HCT116 (cell line): ENCODE data around the gene RAB34. TPM values are rescaled to one million over a fixed set of nuclear protein-coding genes. Genes with fewer than 3 reads are reported as not detected.

Experiments used
- ATAC-seq: fragments of 200-7000 bp; cut with Tn5 transposase; 2 replicates; pipeline ENCODE4 v1.9.1; 2020; ENCODE audit warnings: mild to moderate bottlenecking, moderate library complexity
- BruUV-seq: library from RNA; stranded (reverse); fragments of 400-500 nt; replicated peaks from 2 replicates; lab custom pipeline; 2021; lab: Mats Ljungman, UMichigan
- CTCF ChIA-PET: fragments of 300-600 bp; sonication (Branson Sonifier 250); formaldehyde crosslinking; loops from one replicate; lab custom pipeline; 2021; ENCODE audit warnings: antibody characterized with exemption; lab: Charles Lee
- POLR2A ChIA-PET: fragments of 300-600, 350-600 bp; sonication (Branson Sonifier 250); formaldehyde crosslinking; loops from one replicate; lab custom pipeline; 2021; ENCODE audit warnings: antibody characterized with exemption; lab: Charles Lee
- RAD21 ChIA-PET, 2 experiments: fragments of 300-600 bp; sonication (Branson Sonifier 250); formaldehyde crosslinking; loops; one replicate each; lab custom pipeline; 2023; ENCODE audit warnings: low total read pairs in 2 of 2; ENCODE audit not compliant: uncharacterized antibody in 2 of 2, unreplicated experiment in 2 of 2, low non-redundant PET in 1 of 2; lab: Charles Lee
- DNase-seq: peaks from one replicate; pipeline ENCODE4 v3.0.0-alpha.2; 2010; ENCODE audit warnings: low read depth, low spot score
- H2AFZ ChIP-seq: fragments of 200-600 bp; shearing (Covaris generic), sonication (generic); 2 replicates; pipeline ENCODE4 v1.6.1; 2017; ENCODE audit warnings: low read depth, mixed run types, mixed read lengths, antibody characterized with exemption, low read length; ENCODE audit not compliant: poor library complexity, severe bottlenecking
- H3K27ac ChIP-seq: 2 replicates; pipeline ENCODE4 v1.5.1; 2012; ENCODE audit warnings: low read depth, low read length
- H3K27me3 ChIP-seq: fragments of 200-600 bp; sonication (generic); 2 replicates; pipeline ENCODE4 v1.6.1; 2016; ENCODE audit warnings: mixed run types, low read length, mixed read lengths; ENCODE audit not compliant: insufficient read depth
- H3K36me3 ChIP-seq, 2 experiments: fragments of 200-500 bp in 1 of 2; fragments of 200-600 bp in 1 of 2; sonication (Bioruptor generic) in 1 of 2; sonication (generic) in 1 of 2; 2 replicates each; pipeline versions ENCODE4 v1.5.1 to v1.6.1; 2014 to 2016; ENCODE audit warnings: low read length in 2 of 2, inconsistent platforms in 1 of 2, mixed read lengths in 1 of 2, mixed run types in 1 of 2; ENCODE audit not compliant: insufficient read depth in 2 of 2, control insufficient read depth in 1 of 2
- H3K4me1 ChIP-seq, 2 experiments: fragments of 200-600 bp in 1 of 2; sonication (generic) in 1 of 2; 2 replicates each; pipeline versions ENCODE4 v1.5.1 to v1.6.1; 2012 to 2017; ENCODE audit warnings: low read length in 2 of 2, inconsistent platforms in 1 of 2, mild to moderate bottlenecking in 1 of 2, mixed read lengths in 1 of 2, mixed run types in 1 of 2, moderate library complexity in 1 of 2; ENCODE audit not compliant: insufficient read depth in 2 of 2, control insufficient read depth in 1 of 2
- H3K4me2 ChIP-seq: fragments of 200-600 bp; sonication (generic); 2 replicates; pipeline ENCODE4 v1.6.1; 2017; ENCODE audit warnings: mixed run types, low read length, mixed read lengths
- H3K4me3 ChIP-seq, 2 experiments: fragments of 200-600 bp in 1 of 2; sonication (generic) in 1 of 2; replicated peaks in 1 of 2; 2 replicates each; pipeline ENCODE4 v1.5.1; 2011 to 2016; ENCODE audit warnings: low read length in 2 of 2, control low read depth in 1 of 2, low read depth in 1 of 2, mild to moderate bottlenecking in 1 of 2, mixed read lengths in 1 of 2, mixed run types in 1 of 2
- H3K79me2 ChIP-seq: fragments of 200-600 bp; sonication (generic); 2 replicates; pipeline ENCODE4 v1.6.1; 2017; ENCODE audit warnings: mild to moderate bottlenecking, mixed run types, low read length, moderate library complexity, mixed read lengths; ENCODE audit not compliant: insufficient read depth
- H3K9ac ChIP-seq: fragments of 200-600 bp; sonication (generic); 2 replicates; pipeline ENCODE4 v1.6.1; 2016; ENCODE audit warnings: low read length, mixed read lengths
- H3K9me2 ChIP-seq: fragments of 200-600 bp; sonication (generic), shearing (Covaris generic); 2 replicates; pipeline ENCODE4 v1.6.1; 2017; ENCODE audit warnings: mixed run types, mild to moderate bottlenecking, moderate library complexity; ENCODE audit not compliant: insufficient read depth
- H3K9me3 ChIP-seq, 2 experiments: fragments of 200-500 bp in 1 of 2; fragments of 200-600 bp in 1 of 2; sonication (Bioruptor generic) in 1 of 2; sonication (generic) in 1 of 2; 2 replicates each; pipeline ENCODE4 v1.6.1; 2014 to 2017; ENCODE audit warnings: low read length in 2 of 2, mixed read lengths in 2 of 2, inconsistent platforms in 1 of 2, low read depth in 1 of 2, mild to moderate bottlenecking in 1 of 2, mixed run types in 1 of 2, moderate library complexity in 1 of 2; ENCODE audit not compliant: control insufficient read depth in 1 of 2, insufficient read depth in 1 of 2
- H4K20me1 ChIP-seq: fragments of 200-600 bp; sonication (generic), shearing (Covaris generic); 2 replicates; pipeline ENCODE4 v1.6.1; 2017; ENCODE audit warnings: mixed run types, mild to moderate bottlenecking, moderate library complexity; ENCODE audit not compliant: insufficient read depth
- CBX3 ChIP-seq: IDR thresholded peaks from 2 replicates; pipeline ENCODE4 v1.6.1; 2012; ENCODE audit warnings: low read depth
- CEBPB ChIP-seq: IDR thresholded peaks from 2 replicates; pipeline ENCODE4 v1.6.1; 2012; ENCODE audit warnings: low read depth
- FOSL1 ChIP-seq: IDR thresholded peaks from 2 replicates; pipeline ENCODE4 v1.6.1; 2012; ENCODE audit warnings: low read depth
- JUND ChIP-seq: IDR thresholded peaks from 2 replicates; pipeline ENCODE4 v1.6.1; 2012
- POLR2A ChIP-seq: IDR thresholded peaks from 2 replicates; pipeline ENCODE4 v1.7.0; 2011; ENCODE audit warnings: borderline replicate concordance; ENCODE audit not compliant: insufficient read depth, insufficient read length; ENCODE audit errors: extremely low read depth
- POLR2AphosphoS5 ChIP-seq: IDR thresholded peaks from 2 replicates; pipeline ENCODE4 v1.6.1; 2011; ENCODE audit warnings: mild to moderate bottlenecking, low read depth, low read length, moderate library complexity
- RAD21 ChIP-seq: IDR thresholded peaks from 2 replicates; pipeline ENCODE4 v1.6.1; 2012; ENCODE audit warnings: low read depth, mild to moderate bottlenecking
- SIN3A ChIP-seq: IDR thresholded peaks from 2 replicates; pipeline ENCODE4 v1.6.1; 2012; ENCODE audit warnings: low read depth
- SRF ChIP-seq: IDR thresholded peaks from 2 replicates; pipeline ENCODE4 v1.6.1; 2012; ENCODE audit warnings: low read depth
- TCF7L2 ChIP-seq: IDR thresholded peaks from 2 replicates; pipeline ENCODE4 v1.7.0; 2011; ENCODE audit warnings: borderline replicate concordance, inconsistent platforms; ENCODE audit not compliant: insufficient read depth, insufficient read length; ENCODE audit errors: extremely low read depth
- ZFX ChIP-seq: fragments of 450-650 bp; IDR thresholded peaks from 2 replicates; pipeline ENCODE4 v1.6.1; 2017
- ZNF274 ChIP-seq: fragments of 200-500 bp; sonication (Bioruptor generic); IDR thresholded peaks from 2 replicates; pipeline ENCODE4 v1.6.1; 2014; ENCODE audit warnings: mild to moderate bottlenecking, low read depth, low read length, inconsistent platforms
- intact Hi-C: fragments of 100-400 bp; cut with micrococcal nuclease; formaldehyde crosslinking; loops from 2 replicates; pipeline ENCODE4 v1.10.0; 2022
- total RNA-seq: library from RNA; stranded (reverse); gene quantifications from one replicate; pipeline ENCODE4 v1.2.1, GENCODE V29; 2021; ENCODE audit not compliant: unreplicated experiment
- TF ChIP-seq, protein P1 (sequence below), 3 experiments: fragments of 200-600 bp in 1 of 3; sonication (generic) in 1 of 3; IDR thresholded peaks in 2 of 3; conservative IDR thresholded peaks in 1 of 3; 2 replicates each; pipeline ENCODE4 v1.5.1; 2012 to 2017; ENCODE audit warnings: low read depth in 2 of 3, low read length in 2 of 3, antibody characterized with exemption in 1 of 3, borderline replicate concordance in 1 of 3, control low read depth in 1 of 3, mild to moderate bottlenecking in 1 of 3, mixed read lengths in 1 of 3, mixed run types in 1 of 3, moderate library complexity in 1 of 3; ENCODE audit not compliant: insufficient read depth in 1 of 3
- TF ChIP-seq, protein P2 (sequence below): IDR thresholded peaks from 2 replicates; pipeline ENCODE4 v1.6.1; 2012; ENCODE audit warnings: low read depth
- TF ChIP-seq, protein P3 (sequence below): IDR thresholded peaks from 2 replicates; pipeline ENCODE4 v1.6.1; 2012

The RAB34 gene
- total RNA-seq, 1 experiment from 2014 or later: 0.59 TPM

DNA sequence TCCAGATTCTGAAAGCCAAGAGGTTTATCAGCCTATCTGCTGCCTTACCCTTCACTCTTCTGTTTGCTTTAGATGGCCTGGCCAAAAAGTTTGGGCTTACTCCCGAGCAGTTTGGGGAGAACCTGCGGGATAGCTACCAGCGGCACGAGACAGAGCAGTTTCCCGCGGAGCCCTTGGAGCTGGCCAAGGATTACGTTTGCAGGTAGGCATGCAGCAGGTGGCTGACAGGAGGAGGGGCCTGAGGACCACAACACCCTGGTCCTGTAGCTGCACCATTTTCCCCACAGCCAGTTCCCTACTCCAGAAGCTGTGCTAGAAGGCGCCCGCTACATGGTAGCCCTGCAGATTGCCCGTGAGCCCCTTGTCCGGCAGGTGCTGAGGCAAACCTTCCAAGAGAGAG, 35.0 kb downstream of the RAB34 start:
- CTCF ChIA-PET: no interaction called here

More for the DNA sequence above, 35.0 kb downstream of the RAB34 start:
- H3K36me3 ChIP-seq: peaks cover 73 to 74% of the 10 kb centered on the region in 2 experiments
- H3K9ac ChIP-seq: no peak overlapping the region
- no peaks in the 10 kb centered on the region for H3K79me2 ChIP-seq
- H3K4me2 ChIP-seq: no peak overlapping the region
- no peaks in the 10 kb centered on the region for H3K9me3 ChIP-seq
- DNase-seq (no peak), ATAC-seq (no peak)
- no peaks in the 10 kb centered on the region for H3K9me2 ChIP-seq
- no peaks in the 10 kb centered on the region for H3K4me1 ChIP-seq
- POLR2A ChIA-PET: interaction anchor here (1.2 to 1.4 kb wide), 2 partner anchors 9 to 21 kb away, joined by 3 to 4 read pairs; partner anchors contain the start of genes SDF2 and SUPT6H
- H4K20me1 ChIP-seq: no peaks in the 10 kb centered on the region
- no peak overlapping the region for H2AFZ ChIP-seq
- RAD21 ChIA-PET: no interaction called here
- H3K4me3 ChIP-seq: no peak overlapping the region
- TF ChIP-seq POLR2AphosphoS5 (no peak), CEBPB (no peak), SIN3A (no peak), TCF7L2 (no peak), SRF (no peak), CBX3 (no peak), ZNF274 (no peak), RAD21 (no peak), POLR2A (no peak), ZFX (no peak), FOSL1 (no peak), JUND (no peak)
- TF ChIP-seq, protein P1, sequence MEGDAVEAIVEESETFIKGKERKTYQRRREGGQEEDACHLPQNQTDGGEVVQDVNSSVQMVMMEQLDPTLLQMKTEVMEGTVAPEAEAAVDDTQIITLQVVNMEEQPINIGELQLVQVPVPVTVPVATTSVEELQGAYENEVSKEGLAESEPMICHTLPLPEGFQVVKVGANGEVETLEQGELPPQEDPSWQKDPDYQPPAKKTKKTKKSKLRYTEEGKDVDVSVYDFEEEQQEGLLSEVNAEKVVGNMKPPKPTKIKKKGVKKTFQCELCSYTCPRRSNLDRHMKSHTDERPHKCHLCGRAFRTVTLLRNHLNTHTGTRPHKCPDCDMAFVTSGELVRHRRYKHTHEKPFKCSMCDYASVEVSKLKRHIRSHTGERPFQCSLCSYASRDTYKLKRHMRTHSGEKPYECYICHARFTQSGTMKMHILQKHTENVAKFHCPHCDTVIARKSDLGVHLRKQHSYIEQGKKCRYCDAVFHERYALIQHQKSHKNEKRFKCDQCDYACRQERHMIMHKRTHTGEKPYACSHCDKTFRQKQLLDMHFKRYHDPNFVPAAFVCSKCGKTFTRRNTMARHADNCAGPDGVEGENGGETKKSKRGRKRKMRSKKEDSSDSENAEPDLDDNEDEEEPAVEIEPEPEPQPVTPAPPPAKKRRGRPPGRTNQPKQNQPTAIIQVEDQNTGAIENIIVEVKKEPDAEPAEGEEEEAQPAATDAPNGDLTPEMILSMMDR (IDR thresholded peaks at IDR 0.05 in 2 of 3, conservative IDR thresholded peaks at IDR 0.05 in 1 of 3; ENCODE audit: borderline replicate concordance in 1 of 3, insufficient read depth in 1 of 3, low read depth in 2 of 3, low read length in 2 of 3): no peak
- TF ChIP-seq, protein P2, sequence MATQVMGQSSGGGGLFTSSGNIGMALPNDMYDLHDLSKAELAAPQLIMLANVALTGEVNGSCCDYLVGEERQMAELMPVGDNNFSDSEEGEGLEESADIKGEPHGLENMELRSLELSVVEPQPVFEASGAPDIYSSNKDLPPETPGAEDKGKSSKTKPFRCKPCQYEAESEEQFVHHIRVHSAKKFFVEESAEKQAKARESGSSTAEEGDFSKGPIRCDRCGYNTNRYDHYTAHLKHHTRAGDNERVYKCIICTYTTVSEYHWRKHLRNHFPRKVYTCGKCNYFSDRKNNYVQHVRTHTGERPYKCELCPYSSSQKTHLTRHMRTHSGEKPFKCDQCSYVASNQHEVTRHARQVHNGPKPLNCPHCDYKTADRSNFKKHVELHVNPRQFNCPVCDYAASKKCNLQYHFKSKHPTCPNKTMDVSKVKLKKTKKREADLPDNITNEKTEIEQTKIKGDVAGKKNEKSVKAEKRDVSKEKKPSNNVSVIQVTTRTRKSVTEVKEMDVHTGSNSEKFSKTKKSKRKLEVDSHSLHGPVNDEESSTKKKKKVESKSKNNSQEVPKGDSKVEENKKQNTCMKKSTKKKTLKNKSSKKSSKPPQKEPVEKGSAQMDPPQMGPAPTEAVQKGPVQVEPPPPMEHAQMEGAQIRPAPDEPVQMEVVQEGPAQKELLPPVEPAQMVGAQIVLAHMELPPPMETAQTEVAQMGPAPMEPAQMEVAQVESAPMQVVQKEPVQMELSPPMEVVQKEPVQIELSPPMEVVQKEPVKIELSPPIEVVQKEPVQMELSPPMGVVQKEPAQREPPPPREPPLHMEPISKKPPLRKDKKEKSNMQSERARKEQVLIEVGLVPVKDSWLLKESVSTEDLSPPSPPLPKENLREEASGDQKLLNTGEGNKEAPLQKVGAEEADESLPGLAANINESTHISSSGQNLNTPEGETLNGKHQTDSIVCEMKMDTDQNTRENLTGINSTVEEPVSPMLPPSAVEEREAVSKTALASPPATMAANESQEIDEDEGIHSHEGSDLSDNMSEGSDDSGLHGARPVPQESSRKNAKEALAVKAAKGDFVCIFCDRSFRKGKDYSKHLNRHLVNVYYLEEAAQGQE: no peak
- TF ChIP-seq, protein P3, sequence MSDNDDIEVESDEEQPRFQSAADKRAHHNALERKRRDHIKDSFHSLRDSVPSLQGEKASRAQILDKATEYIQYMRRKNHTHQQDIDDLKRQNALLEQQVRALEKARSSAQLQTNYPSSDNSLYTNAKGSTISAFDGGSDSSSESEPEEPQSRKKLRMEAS: no peak
- H3K27ac ChIP-seq: no peak overlapping the region
- no peaks in the 10 kb centered on the region for H3K27me3 ChIP-seq
- TSS peak; percentile 19 for BruUV-seq
- intact Hi-C loops: no loop called here
